Left ventricle myocardium superior (tissue), 1 donor: ENCODE data around the gene SNX18. TPM values are rescaled to one million over a fixed set of nuclear protein-coding genes. Genes with fewer than 3 reads are reported as not detected.
A peak's percentile ranks its signal among the peaks of the same experiment; 100 is the strongest.
"Not testable (repeated sequence)": the region's sequence is repeated elsewhere in the genome, so short reads cannot be mapped to it uniquely, and the experiment has no call there.

ENCODE experiments used
- ATAC-seq: fragments of 200-7000 bp; cut with Tn5 transposase; one replicate; pipeline ENCODE4 v1.9.1; 2020; ENCODE audit warnings: mild to moderate bottlenecking, moderate library complexity
- DNase-seq: peaks from one replicate; pipeline ENCODE4 v3.0.0-alpha.2; 2020
- intact Hi-C: fragments of 100-400 bp; cut with micrococcal nuclease; formaldehyde crosslinking; loops from one replicate; pipeline ENCODE4 v1.11.0; 2022
- long read RNA-seq: library from polyadenylated mRNA; unstranded; transcript quantifications from one replicate; pipeline ENCODE4 v2.0.0, GENCODE V29; 2021
- total RNA-seq: library from RNA; stranded (reverse); fragmentation: NEBNext Ultra II Directional; extraction: Animal tissue kit (Norgen Biotek cat#: 25700); gene quantifications from one replicate; pipeline ENCODE4 v1.2.1, GENCODE V29; 2021
- donor health status: DM: no; HTN: yes; CAD: no; lungs with severe emphysema.

Gene SNX18, protein sequence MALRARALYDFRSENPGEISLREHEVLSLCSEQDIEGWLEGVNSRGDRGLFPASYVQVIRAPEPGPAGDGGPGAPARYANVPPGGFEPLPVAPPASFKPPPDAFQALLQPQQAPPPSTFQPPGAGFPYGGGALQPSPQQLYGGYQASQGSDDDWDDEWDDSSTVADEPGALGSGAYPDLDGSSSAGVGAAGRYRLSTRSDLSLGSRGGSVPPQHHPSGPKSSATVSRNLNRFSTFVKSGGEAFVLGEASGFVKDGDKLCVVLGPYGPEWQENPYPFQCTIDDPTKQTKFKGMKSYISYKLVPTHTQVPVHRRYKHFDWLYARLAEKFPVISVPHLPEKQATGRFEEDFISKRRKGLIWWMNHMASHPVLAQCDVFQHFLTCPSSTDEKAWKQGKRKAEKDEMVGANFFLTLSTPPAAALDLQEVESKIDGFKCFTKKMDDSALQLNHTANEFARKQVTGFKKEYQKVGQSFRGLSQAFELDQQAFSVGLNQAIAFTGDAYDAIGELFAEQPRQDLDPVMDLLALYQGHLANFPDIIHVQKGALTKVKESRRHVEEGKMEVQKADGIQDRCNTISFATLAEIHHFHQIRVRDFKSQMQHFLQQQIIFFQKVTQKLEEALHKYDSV
- 20.9 TPM for total RNA-seq
- long read RNA-seq, full-length matches to known transcripts, result 9 of 14 reads
- long read RNA-seq, partial matches to known transcripts, result 0 of 14 reads
- long read RNA-seq, other reads (novel, unspliced or antisense), result 5 of 14 reads

DNA sequence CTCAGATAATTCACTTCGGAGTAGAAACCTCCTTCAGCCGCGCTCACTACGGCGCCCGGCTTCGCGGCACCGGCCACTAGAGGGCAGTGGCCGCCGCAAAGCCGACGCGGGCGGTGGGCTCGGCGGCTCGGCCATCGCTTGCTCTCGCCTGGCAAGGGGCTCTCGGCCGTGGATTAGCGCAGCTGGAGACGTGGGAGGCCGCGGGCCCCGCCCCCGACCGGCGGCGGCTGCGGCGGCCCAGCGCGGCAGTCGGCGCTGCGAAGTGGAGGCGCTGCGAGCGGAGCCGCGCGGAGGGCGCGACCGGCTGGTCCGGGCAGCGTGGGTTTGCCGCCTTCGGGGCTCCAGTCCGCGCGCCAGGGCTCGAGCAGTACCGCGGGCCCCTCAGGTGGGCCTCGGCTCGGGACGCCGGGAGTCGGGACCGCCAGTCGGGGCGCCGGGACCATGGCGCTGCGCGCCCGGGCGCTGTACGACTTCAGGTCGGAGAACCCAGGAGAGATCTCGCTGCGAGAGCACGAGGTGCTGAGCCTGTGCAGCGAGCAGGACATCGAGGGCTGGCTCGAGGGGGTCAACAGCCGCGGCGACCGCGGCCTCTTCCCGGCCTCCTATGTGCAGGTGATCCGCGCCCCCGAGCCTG lies at the start of gene SNX18:
Gene SNX18, plus strand, starts transcription at position 248 of the 634 bp plus-strand sequence. Its CDS starts 194 bp downstream, at position 442.
- peak; percentile 93 for ATAC-seq
- intact Hi-C loops, result loop anchor here (1.0 kb wide), 1 partner anchor 328 kb away; no protein-coding TSS in a partner anchor
- DNase-seq, result peak; percentile 96

DNA sequence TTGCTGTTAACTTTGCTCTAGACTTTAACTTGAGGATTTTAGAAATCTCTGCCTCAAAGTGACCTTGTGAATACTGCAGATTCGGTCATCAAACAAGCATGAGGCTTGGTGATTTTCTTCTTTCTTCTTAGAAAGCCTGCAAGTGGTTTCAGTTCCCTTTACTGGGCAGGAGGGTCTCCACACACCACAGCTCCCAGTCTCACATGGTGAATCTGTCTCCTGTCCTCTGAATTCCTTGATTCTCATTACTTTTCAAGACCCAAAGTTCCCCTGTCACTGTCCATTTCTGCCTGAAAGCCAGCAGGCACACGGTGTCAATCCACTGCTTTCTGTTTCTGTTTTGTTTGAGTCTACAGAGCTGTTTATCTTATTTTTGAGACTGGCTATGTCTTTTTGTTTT lies 47.9 kb upstream of the SNX18 start:
- intact Hi-C loops, result no loop called here

DNA sequence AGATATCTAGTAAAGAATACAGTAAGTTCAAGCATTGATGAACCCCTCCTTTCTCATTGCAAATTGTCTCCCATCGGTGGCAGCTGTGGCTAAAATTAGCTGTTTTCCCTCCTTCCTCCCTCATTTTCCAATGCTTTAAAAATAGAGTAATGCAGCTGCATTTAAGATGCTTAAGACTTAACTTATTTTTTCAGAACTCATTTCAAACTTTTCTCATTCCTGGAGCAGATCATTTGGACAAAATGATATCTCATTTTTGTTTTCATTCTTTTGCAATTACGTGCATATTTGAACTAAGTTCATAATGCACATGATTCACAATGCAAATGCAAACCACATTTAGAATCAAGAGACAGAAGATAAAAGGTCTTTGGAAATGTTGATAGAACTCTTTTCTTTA lies 47.4 kb upstream of the SNX18 start:
- ATAC-seq (no peak), DNase-seq (no peak)
- intact Hi-C loops, result no loop called here

More for the DNA sequence above, 47.9 kb upstream of the SNX18 start:
- DNase-seq (no peak), ATAC-seq (peak; percentile 54)

DNA sequence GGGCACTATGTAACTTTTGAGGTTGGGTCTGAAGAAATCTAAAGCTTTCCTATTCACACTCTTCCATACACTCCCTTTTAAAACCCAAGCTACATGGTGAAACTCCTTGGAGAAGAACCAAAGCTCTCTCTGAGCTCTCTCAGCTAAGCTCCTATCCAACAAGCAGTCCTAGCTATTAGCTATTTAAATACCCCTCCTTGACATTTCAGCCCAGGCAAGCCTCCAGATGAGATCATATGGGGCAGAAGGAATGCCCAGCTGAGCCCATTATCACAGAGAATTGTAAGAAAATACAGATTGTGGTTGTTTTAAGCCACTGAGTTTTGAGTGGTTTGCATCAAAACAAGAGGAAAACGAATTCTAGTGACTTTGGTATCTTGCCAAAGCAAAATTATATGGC lies 46.9 kb upstream of the SNX18 start:
- no peak for DNase-seq
- intact Hi-C loops, result no loop called here
- peak; percentile 71 for ATAC-seq

DNA sequence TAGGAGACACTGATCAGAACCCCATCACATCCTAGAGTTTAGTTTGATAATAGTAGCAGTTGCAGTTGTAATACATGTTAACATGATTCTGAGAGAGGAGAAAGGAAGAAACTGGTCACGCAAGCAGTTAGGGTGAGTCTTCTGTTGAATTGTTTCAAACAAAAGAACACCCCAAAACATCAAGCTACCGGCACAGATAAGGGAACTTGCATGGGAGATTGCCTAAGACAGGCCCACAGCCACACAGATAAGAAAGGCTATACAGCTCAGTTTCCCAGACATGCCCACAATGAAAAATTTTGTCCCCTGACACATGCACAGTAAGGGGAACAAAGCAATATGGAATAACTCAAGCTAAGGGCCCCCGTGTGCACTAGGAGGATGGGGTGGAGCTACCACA lies 46.2 kb upstream of the SNX18 start:
- ATAC-seq, result no peak
- intact Hi-C loops, result no loop called here
- no peak for DNase-seq

DNA sequence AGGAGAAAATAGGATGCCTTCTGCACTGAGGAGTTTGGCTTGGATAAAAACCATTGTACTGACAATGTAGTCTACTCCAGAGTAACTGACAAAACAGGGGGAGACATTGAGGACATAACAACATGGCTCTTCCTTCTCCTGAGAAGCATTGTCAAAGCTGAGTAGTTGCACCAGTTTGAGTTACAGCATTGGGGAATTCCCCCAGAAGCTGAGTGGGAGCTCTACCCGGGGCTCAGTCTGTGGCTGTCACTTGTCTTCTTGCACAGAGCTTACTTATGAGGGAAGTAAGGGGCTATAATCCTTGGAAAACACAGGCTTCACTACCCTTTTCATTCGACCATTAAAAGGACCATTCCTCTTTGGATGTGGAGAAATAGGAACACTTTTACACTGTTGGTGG lies 40.9 kb upstream of the SNX18 start:
- ATAC-seq (no peak), DNase-seq (no peak)
- intact Hi-C loops, result no loop called here

DNA sequence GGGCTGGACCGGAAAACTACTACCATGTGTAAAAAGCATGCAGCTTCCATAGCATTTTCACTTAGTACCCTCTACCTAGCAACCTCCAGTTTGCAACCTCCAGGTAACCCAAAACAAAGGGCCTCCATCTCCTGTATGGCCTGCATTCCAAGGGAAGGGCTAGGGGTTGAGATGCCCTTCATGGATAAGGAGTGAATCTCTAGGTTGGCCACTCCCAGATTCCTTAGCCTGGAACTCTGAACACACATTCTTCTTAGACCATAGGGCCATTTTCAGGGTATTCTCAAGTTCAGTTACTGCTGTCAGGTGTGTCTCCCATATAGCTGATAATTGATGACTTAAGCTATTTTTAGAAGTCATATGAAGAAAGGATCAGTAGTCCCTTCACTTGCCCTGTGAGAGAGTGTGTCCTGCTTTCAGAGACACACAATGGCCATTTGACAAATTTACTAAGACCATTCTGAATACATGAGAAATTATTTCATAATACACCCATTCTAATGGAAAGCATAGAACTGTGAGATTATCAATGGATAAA lies 39.5 kb upstream of the SNX18 start:
- ATAC-seq (no peak), DNase-seq (no peak)
- intact Hi-C loops, result no loop called here

DNA sequence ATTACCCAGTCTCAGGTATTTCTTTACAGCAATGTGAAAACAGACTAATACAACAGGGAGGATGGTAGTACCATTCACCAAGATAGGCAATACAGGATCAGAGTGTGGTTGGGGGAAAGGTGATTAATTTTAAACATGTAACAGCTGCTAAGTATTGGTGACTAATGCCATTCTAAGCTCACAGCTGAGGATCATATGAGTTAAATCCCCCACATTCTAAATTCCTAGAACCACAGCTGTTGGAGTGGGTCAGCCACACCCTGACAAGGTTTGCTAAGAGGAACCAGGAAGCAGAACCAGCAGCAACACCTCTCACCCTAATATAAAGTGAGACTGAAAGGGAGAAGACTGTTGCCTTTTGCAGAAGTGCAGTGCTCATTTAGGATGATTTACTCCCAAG lies 37.3 kb upstream of the SNX18 start:
- DNase-seq, result no peak
- intact Hi-C loops, result no loop called here

DNA sequence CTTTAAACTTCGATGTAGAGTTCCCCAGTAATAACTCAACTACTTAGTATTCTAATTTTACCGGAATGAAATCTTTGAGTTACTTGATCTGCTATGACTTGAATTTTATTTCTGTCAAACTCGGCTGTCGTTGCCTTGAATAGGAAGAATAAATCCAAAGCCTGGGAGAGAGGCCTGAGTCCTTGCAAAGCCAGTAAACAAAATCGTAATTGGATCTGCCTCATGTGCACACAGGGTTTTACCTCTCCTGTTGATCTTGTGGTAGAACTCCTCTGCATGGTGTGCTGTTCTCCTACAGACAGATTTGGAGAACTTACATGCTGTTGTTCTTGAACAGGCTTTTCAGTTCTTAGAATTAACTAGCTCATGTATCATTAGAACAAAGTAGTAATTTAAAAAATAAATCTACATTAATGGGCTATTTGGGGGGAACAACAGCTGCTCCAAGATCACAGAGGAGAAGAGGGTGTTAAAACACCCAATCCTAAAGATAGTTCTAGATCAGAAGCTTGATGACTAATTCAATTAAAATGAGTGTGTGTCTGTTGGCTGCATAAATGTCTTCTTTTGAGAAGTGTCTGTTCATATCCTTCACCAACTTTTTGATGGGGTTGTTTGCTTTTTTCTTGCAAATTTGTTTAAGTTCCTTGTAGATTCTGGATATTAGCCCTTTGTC lies 33.2 kb upstream of the SNX18 start:
- no peak for DNase-seq
- no peak for ATAC-seq
- intact Hi-C loops, result no loop called here

More for the DNA sequence above, 37.3 kb upstream of the SNX18 start:
- ATAC-seq, result no peak

DNA sequence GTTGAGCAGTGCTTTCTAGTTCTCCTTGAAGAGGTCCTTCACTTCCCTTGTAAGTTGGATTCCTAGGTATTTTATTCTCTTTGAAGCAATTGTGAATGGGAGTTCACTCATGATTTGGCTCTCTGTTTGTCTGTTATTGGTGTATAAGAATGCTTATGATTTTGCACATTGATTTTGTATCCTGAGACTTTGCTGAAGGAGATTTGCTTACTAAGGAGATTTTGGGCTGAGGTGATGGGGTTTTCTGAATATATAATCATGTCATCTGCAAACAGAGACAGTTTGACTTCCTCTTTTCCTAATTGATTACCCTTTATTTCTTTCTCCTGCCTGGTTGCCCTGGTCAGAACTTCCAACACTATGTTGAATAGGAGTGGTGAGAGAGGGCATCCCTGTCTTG lies 31.9 kb upstream of the SNX18 start:
- intact Hi-C loops, result not testable (repeated sequence)

DNA sequence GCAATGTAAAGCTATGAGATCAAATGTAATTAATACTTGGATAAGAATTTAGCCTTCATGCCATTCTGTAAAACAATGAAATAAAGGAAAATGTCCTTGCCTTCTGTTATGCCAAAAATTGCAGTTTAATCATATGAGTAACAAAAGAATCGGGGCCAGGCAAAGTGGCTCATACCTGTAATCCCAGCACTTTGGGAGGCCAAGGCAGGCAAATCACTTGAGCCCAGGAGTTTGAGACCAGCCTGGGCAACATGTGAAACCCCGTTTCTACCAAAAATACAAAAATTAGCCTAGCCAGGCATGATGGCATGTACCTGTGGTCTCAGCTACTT lies 27.9 kb upstream of the SNX18 start:
- ATAC-seq, DNase-seq, intact Hi-C loops: not testable (repeated sequence)

More for the DNA sequence above, 31.9 kb upstream of the SNX18 start:
- DNase-seq, ATAC-seq: not testable (repeated sequence)

DNA sequence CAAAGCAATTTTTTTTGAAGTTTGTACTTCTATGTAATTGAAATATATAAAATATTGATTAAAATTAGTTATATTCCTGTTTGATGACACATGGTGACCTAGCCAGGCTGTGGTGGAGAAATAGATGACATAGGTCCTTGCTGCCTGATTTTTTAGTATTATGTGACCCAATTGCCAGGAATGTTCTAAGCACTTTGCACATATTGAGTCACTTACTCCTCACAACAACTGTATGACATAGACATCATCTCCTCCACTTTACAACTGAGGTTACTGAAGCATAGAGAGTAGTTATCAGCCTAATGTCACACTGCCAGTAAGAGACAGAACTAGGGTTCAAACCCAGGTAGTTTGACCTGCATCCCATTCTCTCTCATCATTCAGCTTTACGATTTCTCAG lies 26.2 kb upstream of the SNX18 start:
- ATAC-seq, result no peak
- DNase-seq, result no peak
- intact Hi-C loops, result no loop called here

DNA sequence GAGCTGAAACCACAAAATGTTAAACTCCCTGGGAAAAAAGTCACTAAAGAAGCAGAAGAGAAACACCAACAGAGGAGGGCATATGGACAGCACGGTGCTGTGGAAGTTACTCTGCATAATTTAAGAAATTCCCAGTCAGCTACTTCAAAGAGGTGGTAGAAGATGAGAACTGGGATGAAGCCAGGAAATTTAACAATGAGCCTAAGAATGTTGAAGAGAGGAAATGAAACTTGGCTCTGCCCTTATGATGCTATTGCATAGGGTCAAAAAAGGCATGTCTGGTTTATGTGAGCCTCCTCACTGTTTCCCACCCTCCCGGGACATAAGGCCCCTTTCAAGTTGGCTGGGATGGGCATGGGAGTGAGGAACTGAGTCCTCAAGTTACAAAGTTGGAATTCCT lies 25.4 kb upstream of the SNX18 start:
- no peak for ATAC-seq
- intact Hi-C loops, result no loop called here
- no peak for DNase-seq

DNA sequence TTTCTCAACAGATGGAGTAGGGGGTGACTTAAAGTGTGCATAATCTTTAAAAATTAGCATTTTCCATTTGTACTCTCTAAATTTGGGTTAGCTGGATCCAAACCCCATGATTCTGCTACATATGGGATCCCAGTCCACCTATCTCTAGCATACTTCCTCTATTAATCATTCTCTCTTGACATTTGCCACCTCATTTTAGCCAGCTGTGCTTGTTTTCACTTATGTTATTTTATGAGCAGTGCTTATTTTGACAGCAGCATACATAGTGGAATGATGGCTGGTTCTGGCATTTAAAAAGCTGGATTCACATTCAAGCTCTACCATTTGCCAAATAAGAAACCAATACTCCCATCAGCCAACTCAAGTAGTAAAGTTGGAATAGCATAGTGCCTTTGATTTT lies 22.5 kb upstream of the SNX18 start:
- no peak for ATAC-seq
- intact Hi-C loops, result no loop called here
- no peak for DNase-seq

DNA sequence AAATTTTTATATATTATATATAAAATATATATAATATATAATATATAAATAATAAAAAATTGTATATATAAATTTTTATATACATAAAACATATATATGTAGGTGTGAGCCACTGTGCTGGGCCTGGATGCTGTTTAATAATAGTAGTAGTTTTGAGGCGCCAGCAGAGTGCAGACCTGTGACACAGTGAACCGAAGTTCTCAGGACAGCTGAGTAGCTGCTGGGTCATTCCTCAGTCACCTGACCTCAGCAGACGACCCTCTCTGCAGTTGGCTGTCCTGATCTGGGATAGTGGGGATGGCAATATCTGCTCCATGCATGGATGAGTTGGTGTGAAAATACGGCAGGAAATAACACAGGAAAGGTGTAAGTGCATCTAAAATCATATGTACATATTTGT lies 3.3 kb upstream of the SNX18 start:
- intact Hi-C loops, result no loop called here
- ATAC-seq, result no peak
- no peak for DNase-seq

DNA sequence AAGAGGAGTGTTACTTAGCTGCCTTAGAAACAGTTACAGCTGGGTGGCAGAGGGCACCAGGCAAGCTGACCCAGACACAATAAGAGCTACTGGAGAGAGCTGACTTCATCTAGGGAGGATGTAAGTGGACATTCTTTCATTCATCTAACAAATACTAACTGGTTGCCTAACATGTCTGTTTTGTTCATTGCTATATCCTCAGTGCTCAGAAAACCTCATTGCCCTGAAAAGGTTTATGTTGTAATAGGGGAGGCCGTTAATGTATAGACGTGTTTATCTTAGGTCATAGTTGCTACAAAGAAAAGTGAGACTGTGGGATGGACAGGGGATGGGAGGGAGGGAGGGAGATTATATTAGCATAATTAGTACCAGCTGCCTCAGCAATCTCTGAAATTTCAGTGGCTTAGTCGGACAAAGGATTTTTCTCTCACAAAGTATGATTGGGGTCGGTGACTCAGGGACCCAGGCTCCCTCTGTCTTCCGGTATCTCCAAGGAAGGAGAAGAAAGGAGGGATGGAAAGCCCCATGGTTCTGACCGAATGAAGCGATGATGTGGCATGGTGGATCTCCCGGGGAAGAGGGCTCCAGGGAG lies 2.6 kb upstream of the SNX18 start:
- DNase-seq (no peak), ATAC-seq (no peak)
- intact Hi-C loops, result no loop called here

DNA sequence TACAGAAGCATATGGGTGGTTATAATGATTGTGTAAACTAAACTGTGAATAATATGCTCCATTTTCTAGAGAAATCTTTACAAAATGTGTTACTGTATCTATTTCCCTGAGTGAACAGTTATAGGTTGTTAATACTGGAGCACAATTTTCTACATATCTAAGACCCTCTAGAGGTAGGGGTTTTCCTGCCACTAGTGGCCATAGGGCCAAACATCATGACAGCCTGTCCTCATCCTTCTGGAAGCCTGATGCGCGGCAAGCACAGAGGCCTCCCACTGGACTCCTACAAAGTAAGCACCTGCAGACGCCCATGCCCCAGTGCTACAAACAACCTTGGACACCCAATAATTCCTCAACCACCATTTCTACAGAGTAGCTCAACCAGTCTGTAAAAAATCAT lies 1.9 kb upstream of the SNX18 start:
- DNase-seq, result no peak
- intact Hi-C loops, result no loop called here
- no peak for ATAC-seq

DNA sequence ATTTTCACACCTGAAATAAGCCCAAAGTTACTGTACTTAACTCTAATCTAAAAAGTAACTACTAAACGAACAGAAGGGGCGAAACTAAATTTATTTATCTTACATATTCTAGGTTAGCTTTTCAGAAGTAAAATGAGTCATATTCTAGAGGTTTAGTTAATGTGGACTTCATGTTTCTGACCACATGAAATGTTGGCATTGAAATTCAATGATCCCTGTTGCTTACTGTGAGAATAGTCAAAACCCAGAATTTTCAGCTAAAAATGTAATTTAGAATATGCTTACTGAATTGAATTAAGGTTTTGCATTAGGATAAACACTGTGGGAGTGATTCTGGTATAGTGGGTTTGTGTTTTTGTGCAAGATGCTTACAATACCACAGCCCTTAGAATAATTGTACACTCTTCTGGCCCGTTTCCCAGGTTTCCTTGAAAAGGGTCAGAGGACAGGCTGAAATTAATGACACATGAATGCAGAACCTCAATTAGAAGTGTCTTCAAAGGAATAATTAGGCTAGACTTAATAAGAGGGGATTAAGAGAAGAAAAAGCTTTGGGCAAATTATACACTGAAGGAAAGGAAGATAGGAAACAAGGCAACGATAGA lies 1.4 kb upstream of the SNX18 start:
- DNase-seq (no peak), ATAC-seq (no peak)
- intact Hi-C loops, result no loop called here

DNA sequence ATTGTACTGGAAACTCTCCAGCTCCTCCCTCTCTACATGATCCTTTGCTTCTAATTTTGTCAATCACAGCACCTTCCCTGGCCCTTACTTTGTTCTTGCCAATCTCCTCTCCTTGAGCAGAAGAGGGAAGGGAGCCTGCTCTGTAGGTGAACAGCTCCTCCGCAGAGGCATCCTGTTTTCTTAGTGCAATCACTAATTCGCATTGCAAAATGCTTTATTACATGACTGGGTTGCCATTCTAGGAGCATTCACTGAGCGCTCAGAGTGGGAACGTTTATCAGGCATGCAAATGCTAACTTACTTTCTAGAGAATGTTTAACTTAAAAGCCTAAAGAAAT lies 416 bp upstream of the SNX18 start:
- DNase-seq (no peak), ATAC-seq (peak; percentile 5)
- intact Hi-C loops, result loop anchor here (1.0 kb wide), 1 partner anchor 328 kb away; no protein-coding TSS in a partner anchor
